OCI-LY1 (cell line): ENCODE results near the gene PRKCE.

Source experiments
- CTCF ChIP-seq: fragments of 200-600 bp; sonication (generic), shearing (Covaris generic); IDR thresholded peaks from 2 replicates; pipeline ENCODE4 v1.5.1; 2017; ENCODE audit warnings: mild to moderate bottlenecking, antibody characterized with exemption, low read length, moderate library complexity, mixed read lengths
- EZH2 ChIP-seq: fragments of 200-600 bp; sonication (generic), shearing (Covaris generic); IDR thresholded peaks from 2 replicates; pipeline ENCODE4 v1.8.0; 2017; ENCODE audit warnings: borderline replicate concordance, mixed run types, mild to moderate bottlenecking, antibody characterized with exemption, low read length, moderate library complexity, mixed read lengths

GRCh38 chr2:46150445-46150955 lies 499.0 kb downstream of the PRKCE start:
- TF ChIP-seq CTCF (no peak), EZH2 (no peak)
